Measurements from ENCODE around the gene TMEM165.

TMEM165 gene

GRCh38 chr4:55397520-55398321 is 2.0 kb downstream of the TMEM165 start:
- peaks cover 23% of the 10 kb centered on the region for H3K36me3 ChIP-seq (replicated peaks; ENCODE audit: low read depth, low read length)

GRCh38 chr4:55398461-55398860 is 2.7 kb downstream of the TMEM165 start:
- no peaks in the 10 kb centered on the region for H3K9me3 ChIP-seq (ENCODE audit: insufficient read depth, low read length)
- peak overlapping the region; percentile 91 for H3K9ac ChIP-seq (ENCODE audit: low read length)
- peak overlapping the region; percentile 93 for H3K4me3 ChIP-seq (ENCODE audit: low read length)
- TF ChIP-seq EZH2phosphoT487 (IDR thresholded peaks at IDR 0.05; ENCODE audit: low read depth) (no peak), CTCF (IDR thresholded peaks at IDR 0.05; ENCODE audit: low read depth, low read length) (no peak)
- H3K79me2 ChIP-seq (ENCODE audit: low read length): peaks cover 72% of the 10 kb centered on the region
- no peak overlapping the region for H2AFZ ChIP-seq (ENCODE audit: low read depth, low read length)
- no peaks in the 10 kb centered on the region for H3K27me3 ChIP-seq (ENCODE audit: low read depth, low read length)
- peak overlapping the region; percentile 39 for H3K27ac ChIP-seq (ENCODE audit: low read length)
- H3K4me1 ChIP-seq (ENCODE audit: low read length): peaks cover 32% of the 10 kb centered on the region
- peaks cover 27% of the 10 kb centered on the region for H3K36me3 ChIP-seq (replicated peaks; ENCODE audit: low read depth, low read length)
- H4K20me1 ChIP-seq (ENCODE audit: insufficient read depth, low read length): peaks cover 40% of the 10 kb centered on the region
- peak overlapping the region; percentile 89 for H3K4me2 ChIP-seq (ENCODE audit: low read length)

More at GRCh38 chr4:55397520-55398321, 2.0 kb downstream of the TMEM165 start:
- Histone ChIP-seq H3K9ac (ENCODE audit: low read length) (peak overlapping the region; percentile 91), H3K9me3 (ENCODE audit: insufficient read depth, low read length) (no peaks in the 10 kb centered on the region), H3K4me3 (ENCODE audit: low read length) (peak overlapping the region; percentile 93), H3K4me2 (ENCODE audit: low read length) (peak overlapping the region; percentile 89), H3K27ac (ENCODE audit: low read length) (peak overlapping the region; percentile 62), H3K27me3 (ENCODE audit: low read depth, low read length) (no peaks in the 10 kb centered on the region), H2AFZ (ENCODE audit: low read depth, low read length) (no peak overlapping the region), H3K79me2 (ENCODE audit: low read length) (peaks cover 65% of the 10 kb centered on the region), H3K4me1 (ENCODE audit: low read length) (peaks cover 34% of the 10 kb centered on the region), H4K20me1 (ENCODE audit: insufficient read depth, low read length) (peaks cover 40% of the 10 kb centered on the region)
- TF ChIP-seq EZH2phosphoT487 (IDR thresholded peaks at IDR 0.05; ENCODE audit: low read depth): no peak
- no peak for TF ChIP-seq CTCF (IDR thresholded peaks at IDR 0.05; ENCODE audit: low read depth, low read length)

- Histone ChIP-seq H3K27ac (ENCODE audit: low read length) (no peak overlapping the region), H3K9ac (ENCODE audit: low read length) (no peak overlapping the region), H3K4me2 (ENCODE audit: low read length) (peak overlapping the region; percentile 89), H3K27me3 (ENCODE audit: low read depth, low read length) (no peaks in the 10 kb centered on the region), H3K4me1 (ENCODE audit: low read length) (peaks cover 27% of the 10 kb centered on the region), H2AFZ (ENCODE audit: low read depth, low read length) (no peak overlapping the region), H3K9me3 (ENCODE audit: insufficient read depth, low read length) (no peaks in the 10 kb centered on the region), H3K4me3 (ENCODE audit: low read length) (peak overlapping the region; percentile 93; the same call in 1 of the 2 replicates), H4K20me1 (ENCODE audit: insufficient read depth, low read length) (peaks cover 40% of the 10 kb centered on the region), H3K36me3 (replicated peaks; ENCODE audit: low read depth, low read length) (peaks cover 31% of the 10 kb centered on the region), H3K79me2 (ENCODE audit: low read length) (peaks cover 77% of the 10 kb centered on the region)
- TF ChIP-seq CTCF (IDR thresholded peaks at IDR 0.05; ENCODE audit: low read depth, low read length) (no peak), EZH2phosphoT487 (IDR thresholded peaks at IDR 0.05; ENCODE audit: low read depth) (no peak)
Observed at GRCh38 chr4:55398966-55399365, 3.2 kb downstream of the TMEM165 start.

DNA sequence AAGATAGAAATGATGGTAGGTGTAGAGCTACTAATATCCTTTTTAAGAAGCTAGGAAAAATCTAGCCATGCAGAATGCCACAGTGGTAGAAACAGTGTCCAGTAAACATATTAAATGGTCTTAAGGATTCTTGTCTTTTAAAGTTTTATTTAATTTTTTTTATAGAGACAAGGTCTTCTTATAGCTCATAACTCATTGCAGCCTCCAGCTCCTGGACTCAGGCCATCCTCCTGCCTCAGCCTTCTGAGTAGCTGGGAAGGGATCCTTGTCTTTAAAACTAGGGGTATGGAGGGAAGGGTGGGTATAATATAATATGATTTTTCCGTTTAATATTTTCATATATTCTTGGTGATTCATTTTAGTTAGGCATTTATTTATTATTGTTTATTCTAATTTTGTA is 3.8 kb downstream of the TMEM165 start:
- no peak for TF ChIP-seq CTCF (IDR thresholded peaks at IDR 0.05; ENCODE audit: low read depth, low read length)
- no peak for TF ChIP-seq EZH2phosphoT487 (IDR thresholded peaks at IDR 0.05; ENCODE audit: low read depth)
- peaks cover 34% of the 10 kb centered on the region for H3K36me3 ChIP-seq (replicated peaks; ENCODE audit: low read depth, low read length)
- H3K4me3 ChIP-seq (ENCODE audit: low read length): no peak overlapping the region
- H3K79me2 ChIP-seq (ENCODE audit: low read length): peaks cover 83% of the 10 kb centered on the region
- H3K4me1 ChIP-seq (ENCODE audit: low read length): peaks cover 24% of the 10 kb centered on the region
- H3K4me2 ChIP-seq (ENCODE audit: low read length): peak overlapping the region; percentile 89
- H2AFZ ChIP-seq (ENCODE audit: low read depth, low read length): no peak overlapping the region
- no peaks in the 10 kb centered on the region for H3K27me3 ChIP-seq (ENCODE audit: low read depth, low read length)
- no peak overlapping the region for H3K9ac ChIP-seq (ENCODE audit: low read length)
- H3K27ac ChIP-seq (ENCODE audit: low read length): no peak overlapping the region
- H4K20me1 ChIP-seq (ENCODE audit: insufficient read depth, low read length): peaks cover 40% of the 10 kb centered on the region
- H3K9me3 ChIP-seq (ENCODE audit: insufficient read depth, low read length): no peaks in the 10 kb centered on the region
